ENCODE measurements around the gene CRMP1.

CRMP1 gene

GRCh38 chr4:5893004-5893580, at the start of gene CRMP1:
CRMP1 (minus strand) TSS chr4:5893086; CDS start chr4:5892969, 117 bp downstream.
- DNase-seq (ENCODE audit: low read depth in 3 of 3) = no peak

GRCh38 chr4:5941601-5942000, 48.7 kb upstream of the CRMP1 start:
- DNase-seq (ENCODE audit: low read depth in 3 of 3) = no peak

- DNase-seq (ENCODE audit: low read depth in 3 of 3) = no peak
Measured at GRCh38 chr4:5940470-5941203, 47.8 kb upstream of the CRMP1 start.

GRCh38 chr4:5933996-5934831, 41.3 kb upstream of the CRMP1 start:
- no peak for DNase-seq (ENCODE audit: low read depth in 3 of 3)

- no peak for DNase-seq (ENCODE audit: low read depth in 3 of 3)
Measured at GRCh38 chr4:5933116-5933515, 40.2 kb upstream of the CRMP1 start.

- DNase-seq (ENCODE audit: low read depth in 3 of 3) = no peak
Measured at GRCh38 chr4:5932035-5932568, 39.2 kb upstream of the CRMP1 start.

- no peak for DNase-seq (ENCODE audit: low read depth in 3 of 3)
Measured at GRCh38 chr4:5931526-5931925, 38.6 kb upstream of the CRMP1 start.

GRCh38 chr4:5930876-5931275, 38.0 kb upstream of the CRMP1 start:
- DNase-seq (ENCODE audit: low read depth in 3 of 3) = no peak

GRCh38 chr4:5930456-5930855, 37.6 kb upstream of the CRMP1 start:
- DNase-seq (ENCODE audit: low read depth in 3 of 3) = no peak

- no peak for DNase-seq (ENCODE audit: low read depth in 3 of 3)
Measured at GRCh38 chr4:5928844-5929420, 36.0 kb upstream of the CRMP1 start.

GRCh38 chr4:5928274-5928673, 35.4 kb upstream of the CRMP1 start:
- no peak for DNase-seq (ENCODE audit: low read depth in 3 of 3)

- DNase-seq (ENCODE audit: low read depth in 3 of 3) = no peak
Measured at GRCh38 chr4:5927747-5928146, 34.9 kb upstream of the CRMP1 start.

- DNase-seq (ENCODE audit: low read depth in 3 of 3) = no peak
Measured at GRCh38 chr4:5927116-5927515, 34.2 kb upstream of the CRMP1 start.

- no peak for DNase-seq (ENCODE audit: low read depth in 3 of 3)
Measured at GRCh38 chr4:5926598-5926997, 33.7 kb upstream of the CRMP1 start.

- no peak for DNase-seq (ENCODE audit: low read depth in 3 of 3)
Measured at GRCh38 chr4:5925419-5926200, 32.7 kb upstream of the CRMP1 start.

- DNase-seq (ENCODE audit: low read depth in 3 of 3) = no peak
Measured at GRCh38 chr4:5924461-5925125, 31.7 kb upstream of the CRMP1 start.

- DNase-seq (ENCODE audit: low read depth in 3 of 3) = no peak
Measured at GRCh38 chr4:5923376-5923775, 30.5 kb upstream of the CRMP1 start.

- DNase-seq (ENCODE audit: low read depth in 3 of 3) = no peak
Measured at GRCh38 chr4:5922556-5922955, 29.7 kb upstream of the CRMP1 start.

- DNase-seq (ENCODE audit: low read depth in 3 of 3) = no peak
Measured at GRCh38 chr4:5921981-5922380, 29.1 kb upstream of the CRMP1 start.

- DNase-seq (ENCODE audit: low read depth in 3 of 3) = no peak
Measured at GRCh38 chr4:5921101-5921980, 28.5 kb upstream of the CRMP1 start.

Data from stimulated activated CD4-positive, alpha-beta T cell treated with anti-CD3 and anti-CD28 coated beads, TNF-alpha, amount 100 ng/mL, for 48 hours (primary cell).